Nephron progenitor cell (in vitro differentiated cells): Measurements from ENCODE around the gene CEBPZOS.
A peak's percentile ranks its signal among the peaks of the same experiment; 100 is the strongest.

Experiments used
- DNase-seq: peaks from one replicate; pipeline ENCODE4 v3.0.0; 2021
- H3K27ac Mint-ChIP-seq: 2 replicates; pipeline ENCODE4 v1.8.0; 2021; ENCODE audit warnings: mild to moderate bottlenecking, moderate library complexity, mixed read lengths
- H3K27me3 Mint-ChIP-seq: 2 replicates; pipeline ENCODE4 v1.8.0; 2021; ENCODE audit warnings: mild to moderate bottlenecking, low read depth, mixed read lengths; ENCODE audit not compliant: poor library complexity
- H3K36me3 Mint-ChIP-seq: 2 replicates; pipeline ENCODE4 v1.8.0; 2021; ENCODE audit warnings: low read depth, mixed read lengths
- H3K4me1 Mint-ChIP-seq: 2 replicates; pipeline ENCODE4 v1.8.0; 2021; ENCODE audit warnings: mixed read lengths
- H3K4me3 Mint-ChIP-seq: 2 replicates; pipeline ENCODE4 v1.8.0; 2021; ENCODE audit warnings: mild to moderate bottlenecking, moderate library complexity, mixed read lengths
- H3K9me3 Mint-ChIP-seq: 2 replicates; pipeline ENCODE4 v1.8.0; 2021; ENCODE audit warnings: mild to moderate bottlenecking, moderate library complexity, mixed read lengths
- CTCF ChIP-seq: fragments of 200-600 bp; sonication (generic); IDR thresholded peaks from 2 replicates; pipeline ENCODE4 v1.5.0; 2021; ENCODE audit warnings: antibody characterized with exemption

CEBPZOS gene

GRCh38 chr2:37168217-37168981 lies 27.9 kb upstream of the CEBPZOS start:
- Mint-ChIP-seq H3K4me1 (no peaks in the 10 kb centered on the region), H3K27me3 (peaks cover 4% of the 10 kb centered on the region), H3K36me3 (peaks cover 12% of the 10 kb centered on the region), H3K27ac (no peak overlapping the region), H3K4me3 (no peak overlapping the region), H3K9me3 (peaks cover 32% of the 10 kb centered on the region)
- peak; percentile 20 for DNase-seq
- peak; percentile 69 for TF ChIP-seq CTCF

- no peak for TF ChIP-seq CTCF
- Mint-ChIP-seq H3K27ac (no peak overlapping the region), H3K36me3 (no peaks in the 10 kb centered on the region), H3K4me1 (no peaks in the 10 kb centered on the region), H3K27me3 (peaks cover 4% of the 10 kb centered on the region), H3K9me3 (peaks cover 2% of the 10 kb centered on the region), H3K4me3 (no peak overlapping the region)
- no peak for DNase-seq
These were observed 24.7 kb upstream of the CEBPZOS start for GRCh38 chr2:37171624-37171950.

- H3K27ac Mint-ChIP-seq = no peak overlapping the region
- DNase-seq = no peak
- H3K27me3 Mint-ChIP-seq = peaks cover 4% of the 10 kb centered on the region
- H3K9me3 Mint-ChIP-seq = no peaks in the 10 kb centered on the region
- TF ChIP-seq CTCF = no peak
- no peaks in the 10 kb centered on the region for H3K4me1 Mint-ChIP-seq
- H3K4me3 Mint-ChIP-seq = no peak overlapping the region
- no peaks in the 10 kb centered on the region for H3K36me3 Mint-ChIP-seq
These were observed 22.6 kb upstream of the CEBPZOS start for GRCh38 chr2:37173741-37174140.

GRCh38 chr2:37180006-37180639 lies 16.2 kb upstream of the CEBPZOS start:
- H3K9me3 Mint-ChIP-seq = no peaks in the 10 kb centered on the region
- H3K27ac Mint-ChIP-seq = no peak overlapping the region
- H3K4me3 Mint-ChIP-seq = no peak overlapping the region
- H3K27me3 Mint-ChIP-seq = no peaks in the 10 kb centered on the region
- no peaks in the 10 kb centered on the region for H3K36me3 Mint-ChIP-seq
- H3K4me1 Mint-ChIP-seq = no peaks in the 10 kb centered on the region
- TF ChIP-seq CTCF = no peak
- no peak for DNase-seq

GRCh38 chr2:37180640-37181039 lies 15.7 kb upstream of the CEBPZOS start:
- H3K9me3 Mint-ChIP-seq = no peaks in the 10 kb centered on the region
- no peak for DNase-seq
- H3K4me3 Mint-ChIP-seq = no peak overlapping the region
- H3K27ac Mint-ChIP-seq = no peak overlapping the region
- TF ChIP-seq CTCF = no peak
- no peaks in the 10 kb centered on the region for H3K36me3 Mint-ChIP-seq
- H3K4me1 Mint-ChIP-seq = no peaks in the 10 kb centered on the region
- no peaks in the 10 kb centered on the region for H3K27me3 Mint-ChIP-seq
